ENCODE measurements around the gene SCARF1. TPM values are rescaled to one million over a fixed set of nuclear protein-coding genes. Genes with fewer than 3 reads are reported as not detected.

Gene SCARF1
- total RNA-seq, 2 experiments from 2014 or later: 0.19 to 0.29 TPM

DNA sequence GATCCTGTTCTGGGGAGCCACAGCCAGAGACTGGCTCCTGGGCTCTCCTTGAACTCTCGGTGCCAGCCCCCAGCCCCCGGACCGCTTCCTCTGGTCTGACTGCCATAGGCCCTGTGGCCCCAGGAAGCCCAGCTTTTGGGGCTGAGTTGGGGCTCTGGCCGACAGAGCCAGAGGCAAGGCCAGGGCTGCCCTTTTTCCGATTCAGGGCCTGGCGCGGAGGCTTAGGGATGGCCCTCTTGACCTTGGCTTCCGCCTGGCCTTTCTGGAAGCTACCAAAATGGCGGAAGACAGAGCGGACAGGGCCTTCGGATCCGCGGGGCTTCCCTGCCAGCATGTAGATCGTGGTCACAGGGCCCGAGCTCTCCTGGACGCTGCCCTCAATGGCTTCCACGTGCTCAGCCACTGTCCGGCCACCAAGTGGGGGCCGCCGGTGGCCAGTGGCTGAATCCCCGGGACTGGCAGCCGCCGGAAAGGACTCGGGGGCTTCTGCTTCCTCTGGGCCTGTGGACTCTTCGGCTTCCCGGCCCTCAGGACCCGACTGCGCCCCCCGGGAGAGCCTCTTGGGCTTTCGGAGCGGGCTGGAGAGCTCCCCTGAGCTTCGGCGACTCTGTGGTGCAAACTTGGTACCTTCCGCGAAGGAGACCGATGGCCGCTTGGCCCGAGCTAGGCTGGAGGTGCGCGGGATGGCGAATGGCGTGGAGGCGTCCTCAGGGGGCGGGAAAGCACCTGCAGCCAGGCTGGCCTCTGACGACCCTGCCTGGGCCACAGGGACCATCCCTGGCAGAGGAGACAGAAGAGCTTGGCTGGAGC lies 10.5 kb downstream of the SCARF1 start:
- Histone ChIP-seq H3K36me3 (ENCODE audit: insufficient read depth, low read length) (no peaks in the 10 kb centered on the region), H3K9me3 (ENCODE audit: low read length) (no peaks in the 10 kb centered on the region), H3K4me2 (ENCODE audit: low read length) (no peak overlapping the region), H3K27ac (ENCODE audit: low read depth, low read length, poor library complexity, severe bottlenecking) (no peak overlapping the region), H2AFZ (ENCODE audit: low read length) (no peak overlapping the region), H4K20me1 (ENCODE audit: insufficient read depth, low read length) (no peaks in the 10 kb centered on the region), H3K9me2 (ENCODE audit: insufficient read depth, low read length) (no peaks in the 10 kb centered on the region), H3K4me1 (ENCODE audit: insufficient read depth, low read length, poor library complexity, severe bottlenecking) (peaks cover 32% of the 10 kb centered on the region), H3K79me2 (ENCODE audit: insufficient read depth, low read depth, low read length) (no peaks in the 10 kb centered on the region), H3K4me3 (ENCODE audit: low read depth, low read length, poor library complexity, severe bottlenecking) (no peak overlapping the region)
- ChIA-PET CTCF (ENCODE audit: unreplicated experiment) (interaction anchor here (0.5 kb wide), 1 partner anchor 60 kb away, joined by 4 read pairs; no protein-coding TSS in a partner anchor), POLR2A (no interaction called here)
- intact Hi-C loops (cut with micrococcal nuclease; ENCODE audit: unreplicated experiment): no loop called here
- no TSS peak for BruUV-seq (replicated peaks)
- no peak for TF ChIP-seq EZH2phosphoT487 (IDR thresholded peaks at IDR 0.05; ENCODE audit: borderline replicate concordance, low read depth, low read length)
- TF ChIP-seq, protein P1, sequence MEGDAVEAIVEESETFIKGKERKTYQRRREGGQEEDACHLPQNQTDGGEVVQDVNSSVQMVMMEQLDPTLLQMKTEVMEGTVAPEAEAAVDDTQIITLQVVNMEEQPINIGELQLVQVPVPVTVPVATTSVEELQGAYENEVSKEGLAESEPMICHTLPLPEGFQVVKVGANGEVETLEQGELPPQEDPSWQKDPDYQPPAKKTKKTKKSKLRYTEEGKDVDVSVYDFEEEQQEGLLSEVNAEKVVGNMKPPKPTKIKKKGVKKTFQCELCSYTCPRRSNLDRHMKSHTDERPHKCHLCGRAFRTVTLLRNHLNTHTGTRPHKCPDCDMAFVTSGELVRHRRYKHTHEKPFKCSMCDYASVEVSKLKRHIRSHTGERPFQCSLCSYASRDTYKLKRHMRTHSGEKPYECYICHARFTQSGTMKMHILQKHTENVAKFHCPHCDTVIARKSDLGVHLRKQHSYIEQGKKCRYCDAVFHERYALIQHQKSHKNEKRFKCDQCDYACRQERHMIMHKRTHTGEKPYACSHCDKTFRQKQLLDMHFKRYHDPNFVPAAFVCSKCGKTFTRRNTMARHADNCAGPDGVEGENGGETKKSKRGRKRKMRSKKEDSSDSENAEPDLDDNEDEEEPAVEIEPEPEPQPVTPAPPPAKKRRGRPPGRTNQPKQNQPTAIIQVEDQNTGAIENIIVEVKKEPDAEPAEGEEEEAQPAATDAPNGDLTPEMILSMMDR (conservative IDR thresholded peaks at IDR 0.05; ENCODE audit: low read length): no peak
- DNase-seq (ENCODE audit: low spot score): no peak

DNA sequence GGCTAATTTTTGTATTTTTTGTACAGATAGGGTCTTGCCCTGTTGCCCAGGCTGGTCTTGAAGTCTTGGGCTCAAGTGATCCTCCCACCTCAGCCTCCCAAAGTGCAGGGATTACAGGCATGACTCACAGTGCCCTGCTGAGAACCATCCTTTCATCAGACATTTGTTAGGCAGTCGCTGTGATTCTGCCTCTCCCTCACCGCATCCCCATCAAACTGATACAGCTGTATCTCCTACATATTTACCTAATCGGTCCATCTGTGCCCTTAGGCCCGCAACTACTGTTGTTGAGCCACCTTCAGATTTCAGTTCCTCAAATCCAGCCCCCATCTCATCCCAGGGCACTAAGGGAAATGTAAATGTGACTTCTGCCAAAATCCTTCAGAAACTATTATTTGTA lies 14.9 kb downstream of the SCARF1 start:
- peaks cover 49% of the 10 kb centered on the region for H3K4me1 ChIP-seq (ENCODE audit: insufficient read depth, low read length, poor library complexity, severe bottlenecking)
- H3K79me2 ChIP-seq (ENCODE audit: insufficient read depth, low read depth, low read length): no peaks in the 10 kb centered on the region
- POLR2A ChIA-PET: interaction anchor here (0.6 to 1.4 kb wide), 2 partner anchors 57 to 619 kb away, joined by 5 to 6 read pairs; no protein-coding TSS in a partner anchor
- intact Hi-C loops (cut with micrococcal nuclease; ENCODE audit: unreplicated experiment): loop anchor here (1.0 kb wide), 1 partner anchor 56 kb away; no protein-coding TSS in a partner anchor
- CTCF ChIA-PET (ENCODE audit: unreplicated experiment): interaction anchor here (0.5 to 2.6 kb wide), 3 partner anchors 53 to 86 kb away, joined by 3 to 11 read pairs (median 5); no protein-coding TSS in a partner anchor
- no peak overlapping the region for H3K27ac ChIP-seq (ENCODE audit: low read depth, low read length, poor library complexity, severe bottlenecking)
- TF ChIP-seq, protein P1 (conservative IDR thresholded peaks at IDR 0.05; ENCODE audit: low read length): no peak
- no peak for TF ChIP-seq EZH2phosphoT487 (IDR thresholded peaks at IDR 0.05; ENCODE audit: borderline replicate concordance, low read depth, low read length)
- no peaks in the 10 kb centered on the region for H3K9me2 ChIP-seq (ENCODE audit: insufficient read depth, low read length)
- BruUV-seq (replicated peaks): no TSS peak
- no peaks in the 10 kb centered on the region for H3K9me3 ChIP-seq (ENCODE audit: low read length)
- peak; percentile 35 for DNase-seq (ENCODE audit: low spot score)
- H2AFZ ChIP-seq (ENCODE audit: low read length): no peak overlapping the region
- H3K4me2 ChIP-seq (ENCODE audit: low read length): peak overlapping the region; percentile 4; the same call in 1 of the 2 replicates
- H3K4me3 ChIP-seq (ENCODE audit: low read depth, low read length, poor library complexity, severe bottlenecking): no peak overlapping the region
- no peaks in the 10 kb centered on the region for H3K36me3 ChIP-seq (ENCODE audit: insufficient read depth, low read length)
- H4K20me1 ChIP-seq (ENCODE audit: insufficient read depth, low read length): no peaks in the 10 kb centered on the region

All from OCI-LY7 (cell line).